ENCODE results near the gene DPCD.

Gene DPCD

GRCh38 chr10:101653536-101653935 is 65.4 kb downstream of the DPCD start:
- DNase-seq (ENCODE audit: low spot score): no peak
- no peak for FAIRE-seq

DNA sequence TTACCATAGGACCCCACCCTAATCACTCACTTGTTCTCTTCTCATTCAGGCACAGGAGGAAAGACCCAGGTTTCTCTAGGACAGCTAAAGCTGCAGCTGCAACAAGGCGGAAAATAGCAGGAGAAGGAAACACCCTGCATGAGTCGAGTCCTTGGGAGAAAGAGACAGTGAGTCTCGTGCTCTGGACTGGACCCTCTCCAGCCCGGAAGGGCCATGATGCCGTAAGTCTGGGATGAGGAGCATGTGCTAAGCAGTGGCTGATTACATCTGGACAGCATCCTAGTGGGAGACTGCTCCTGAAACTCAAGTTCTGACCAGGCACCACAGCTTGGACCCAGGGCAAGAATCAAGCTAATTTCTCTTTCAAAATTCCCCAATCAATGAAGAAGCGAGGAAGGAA is 67.4 kb downstream of the DPCD start:
- FAIRE-seq (no peak), DNase-seq (ENCODE audit: low spot score) (no peak)

- no peak for FAIRE-seq
- DNase-seq (ENCODE audit: low spot score): no peak
Measured at GRCh38 chr10:101656890-101657289, 68.8 kb downstream of the DPCD start.

- no peak for DNase-seq (ENCODE audit: low spot score)
- FAIRE-seq: no peak
Measured at GRCh38 chr10:101658975-101659374, 70.9 kb downstream of the DPCD start.
